ENCODE data around the gene NFIC.
A peak's percentile ranks its signal among the peaks of the same experiment; 100 is the strongest.

NFIC gene

GRCh38 chr19:3493651-3494050 is 127.3 kb downstream of the NFIC start:
- Mint-ChIP-seq H3K27me3 (no peaks in the 10 kb centered on the region), H3K27ac (no peak overlapping the region), H3K36me3 (peaks cover 55% of the 10 kb centered on the region), H3K4me3 (no peak overlapping the region), H3K4me1 (peaks cover 8% of the 10 kb centered on the region), H3K9me3 (no peaks in the 10 kb centered on the region)
- ATAC-seq, result no peak

GRCh38 chr19:3494051-3494450 is 127.7 kb downstream of the NFIC start:
- Mint-ChIP-seq H3K27ac (no peak overlapping the region), H3K4me1 (peaks cover 12% of the 10 kb centered on the region), H3K36me3 (peaks cover 51% of the 10 kb centered on the region), H3K4me3 (no peak overlapping the region), H3K9me3 (no peaks in the 10 kb centered on the region), H3K27me3 (no peaks in the 10 kb centered on the region)
- no peak for ATAC-seq

GRCh38 chr19:3494559-3494958 is 128.2 kb downstream of the NFIC start:
- no peak for ATAC-seq
- no peaks in the 10 kb centered on the region for H3K9me3 Mint-ChIP-seq
- H3K36me3 Mint-ChIP-seq, result peaks cover 51% of the 10 kb centered on the region
- H3K4me3 Mint-ChIP-seq, result no peak overlapping the region
- no peaks in the 10 kb centered on the region for H3K27me3 Mint-ChIP-seq
- H3K4me1 Mint-ChIP-seq, result peaks cover 17% of the 10 kb centered on the region
- no peak overlapping the region for H3K27ac Mint-ChIP-seq

GRCh38 chr19:3496392-3497273 is 130.2 kb downstream of the NFIC start:
- no peak overlapping the region for H3K4me3 Mint-ChIP-seq
- no peak for ATAC-seq
- H3K4me1 Mint-ChIP-seq, result peaks cover 29% of the 10 kb centered on the region
- H3K9me3 Mint-ChIP-seq, result no peaks in the 10 kb centered on the region
- no peak overlapping the region for H3K27ac Mint-ChIP-seq
- no peaks in the 10 kb centered on the region for H3K27me3 Mint-ChIP-seq
- peaks cover 42% of the 10 kb centered on the region for H3K36me3 Mint-ChIP-seq

- ATAC-seq, result no peak
- no peak overlapping the region for H3K27ac Mint-ChIP-seq
Measured at GRCh38 chr19:3497757-3498520, 131.6 kb downstream of the NFIC start.

GRCh38 chr19:3499738-3500428 is 133.5 kb downstream of the NFIC start:
- peak overlapping the region; percentile 89 for H3K4me3 Mint-ChIP-seq

More at GRCh38 chr19:3497757-3498520, 131.6 kb downstream of the NFIC start:
- Mint-ChIP-seq H3K4me1 (peaks cover 29% of the 10 kb centered on the region), H3K9me3 (no peaks in the 10 kb centered on the region), H3K4me3 (no peak overlapping the region), H3K27me3 (no peaks in the 10 kb centered on the region), H3K36me3 (peaks cover 35% of the 10 kb centered on the region)

GRCh38 chr19:3500429-3501101 is 134.2 kb downstream of the NFIC start, which contains the start of gene DOHH:
TSS of gene DOHH (minus strand) at chr19:3500674. CDS start at chr19:3496814, 3,860 bp downstream.
- H3K27ac Mint-ChIP-seq, result peak within 1 kb of the TSS; percentile 97
- peak; percentile 94 for ATAC-seq
- H3K27me3 Mint-ChIP-seq, result no peaks in the 10 kb centered on the region
- peaks cover 35% of the 10 kb centered on the region for H3K4me1 Mint-ChIP-seq
- H3K36me3 Mint-ChIP-seq, result peaks cover 16% of the 10 kb centered on the region
- no peaks in the 10 kb centered on the region for H3K9me3 Mint-ChIP-seq
- peak within 1 kb of the TSS; percentile 89 for H3K4me3 Mint-ChIP-seq

More at GRCh38 chr19:3499738-3500428, 133.5 kb downstream of the NFIC start:
- peak overlapping the region; percentile 97 for H3K27ac Mint-ChIP-seq
- peak; percentile 25 for ATAC-seq
- H3K4me1 Mint-ChIP-seq, result peaks cover 34% of the 10 kb centered on the region
- H3K36me3 Mint-ChIP-seq, result peaks cover 23% of the 10 kb centered on the region
- no peaks in the 10 kb centered on the region for H3K27me3 Mint-ChIP-seq
- H3K9me3 Mint-ChIP-seq, result no peaks in the 10 kb centered on the region

- Mint-ChIP-seq H3K4me1 (peaks cover 37% of the 10 kb centered on the region), H3K9me3 (no peaks in the 10 kb centered on the region), H3K27me3 (no peaks in the 10 kb centered on the region), H3K36me3 (peaks cover 6% of the 10 kb centered on the region), H3K27ac (no peak overlapping the region), H3K4me3 (no peak overlapping the region)
- no peak for ATAC-seq
Measured at GRCh38 chr19:3501780-3502179, 135.4 kb downstream of the NFIC start.

- Mint-ChIP-seq H3K4me1 (peaks cover 41% of the 10 kb centered on the region), H3K9me3 (no peaks in the 10 kb centered on the region), H3K27me3 (no peaks in the 10 kb centered on the region), H3K36me3 (no peaks in the 10 kb centered on the region), H3K27ac (peak overlapping the region; percentile 82), H3K4me3 (no peak overlapping the region)
- no peak for ATAC-seq
Measured at GRCh38 chr19:3503036-3503572, 136.7 kb downstream of the NFIC start.

GRCh38 chr19:3504735-3505134 is 138.4 kb downstream of the NFIC start:
- H3K36me3 Mint-ChIP-seq, result peaks cover 9% of the 10 kb centered on the region
- no peak for ATAC-seq
- peak overlapping the region; percentile 85 for H3K4me3 Mint-ChIP-seq
- H3K9me3 Mint-ChIP-seq, result no peaks in the 10 kb centered on the region
- H3K27me3 Mint-ChIP-seq, result no peaks in the 10 kb centered on the region
- H3K4me1 Mint-ChIP-seq, result peaks cover 44% of the 10 kb centered on the region
- peak overlapping the region; percentile 82 for H3K27ac Mint-ChIP-seq

GRCh38 chr19:3505598-3506383 is 139.4 kb downstream of the NFIC start, which contains the start of gene FZR1:
TSS of gene FZR1 (plus strand) at chr19:3506311. CDS start at chr19:3522990, 16,679 bp downstream.
- no peaks in the 10 kb centered on the region for H3K9me3 Mint-ChIP-seq
- peaks cover 14% of the 10 kb centered on the region for H3K36me3 Mint-ChIP-seq
- peak; percentile 97 for ATAC-seq
- peak within 1 kb of the TSS; percentile 95 for H3K4me3 Mint-ChIP-seq
- no peaks in the 10 kb centered on the region for H3K27me3 Mint-ChIP-seq
- H3K27ac Mint-ChIP-seq, result peak within 1 kb of the TSS; percentile 82
- peaks cover 48% of the 10 kb centered on the region for H3K4me1 Mint-ChIP-seq

- no peaks in the 10 kb centered on the region for H3K27me3 Mint-ChIP-seq
- peak; percentile 2 for ATAC-seq
- peaks cover 19% of the 10 kb centered on the region for H3K36me3 Mint-ChIP-seq
- H3K27ac Mint-ChIP-seq, result peak overlapping the region; percentile 82
- H3K9me3 Mint-ChIP-seq, result no peaks in the 10 kb centered on the region
- peaks cover 49% of the 10 kb centered on the region for H3K4me1 Mint-ChIP-seq
- peak overlapping the region; percentile 95 for H3K4me3 Mint-ChIP-seq
Measured at GRCh38 chr19:3506384-3507340, 140.3 kb downstream of the NFIC start.

All from stimulated activated memory B cell treated with anti-CD40 and anti-IgM and Interleukin-4, amounts not matched to agents 10 μg/mL and 1 μg/mL and 100 μg/mL, for 72 hours (primary cell).